RWPE2 (cell line): ENCODE measurements around the gene NEURL3.

Experiments used
- ATAC-seq: fragments of 200-7000 bp; cut with Tn5 transposase; 3 replicates; pipeline ENCODE4 v1.9.1; 2021; ENCODE audit warnings: low read depth
- DNase-seq: peaks from one replicate; pipeline ENCODE4 v3.0.0-alpha.2; 2020; ENCODE audit warnings: low spot score
- H3K27ac ChIP-seq: fragments of 450-650 bp; 2 replicates; pipeline ENCODE4 v1.5.1; 2017; ENCODE audit warnings: mild to moderate bottlenecking; ENCODE audit not compliant: poor library complexity, severe bottlenecking
- H3K27me3 ChIP-seq: fragments of 250-450 bp; sonication (Bioruptor Pico); 2 replicates; pipeline ENCODE4 v1.5.1; 2021; ENCODE audit warnings: mild to moderate bottlenecking, moderate library complexity; ENCODE audit not compliant: insufficient read depth, poor library complexity, severe bottlenecking
- H3K36me3 ChIP-seq: fragments of 250-450 bp; sonication (Bioruptor Pico); 2 replicates; pipeline ENCODE4 v1.5.1; 2020; ENCODE audit warnings: low read depth, mild to moderate bottlenecking, moderate library complexity
- H3K4me1 ChIP-seq: fragments of 250-450 bp; sonication (Bioruptor Pico); 2 replicates; pipeline ENCODE4 v1.5.1; 2021; ENCODE audit warnings: mild to moderate bottlenecking, moderate library complexity; ENCODE audit not compliant: insufficient read depth, poor library complexity, severe bottlenecking
- H3K4me3 ChIP-seq: fragments of 250-450 bp; sonication (Bioruptor Pico); 2 replicates; pipeline ENCODE4 v1.5.1; 2021; ENCODE audit warnings: mild to moderate bottlenecking, moderate library complexity; ENCODE audit not compliant: severe bottlenecking
- H3K9me3 ChIP-seq: fragments of 250-450 bp; sonication (Bioruptor Pico); 2 replicates; pipeline ENCODE4 v1.5.1; 2021; ENCODE audit warnings: mild to moderate bottlenecking, moderate library complexity; ENCODE audit not compliant: severe bottlenecking
- CTCF ChIP-seq: fragments of 450-650 bp; IDR thresholded peaks from one replicate; pipeline ENCODE4 v1.5.1; 2017; ENCODE audit warnings: mild to moderate bottlenecking, moderate library complexity; ENCODE audit not compliant: poor library complexity, severe bottlenecking

NEURL3 gene

GRCh38 chr2:96511851-96512250 lies 6.7 kb upstream of the NEURL3 start:
- Histone ChIP-seq H3K9me3 (no peaks in the 10 kb centered on the region), H3K27ac (no peak overlapping the region), H3K27me3 (no peaks in the 10 kb centered on the region), H3K4me1 (no peaks in the 10 kb centered on the region), H3K4me3 (no peak overlapping the region), H3K36me3 (no peaks in the 10 kb centered on the region)
- no peak for ATAC-seq
- TF ChIP-seq CTCF: no peak
- no peak for DNase-seq

- Histone ChIP-seq H3K27me3 (no peaks in the 10 kb centered on the region), H3K36me3 (no peaks in the 10 kb centered on the region), H3K4me1 (no peaks in the 10 kb centered on the region), H3K27ac (no peak overlapping the region), H3K4me3 (no peak overlapping the region), H3K9me3 (no peaks in the 10 kb centered on the region)
- ATAC-seq (no peak), DNase-seq (no peak)
- TF ChIP-seq CTCF: no peak
Measured at GRCh38 chr2:96510931-96511595, 5.9 kb upstream of the NEURL3 start.

- Histone ChIP-seq H3K36me3 (no peaks in the 10 kb centered on the region), H3K27ac (no peak overlapping the region), H3K4me3 (no peak overlapping the region), H3K9me3 (no peaks in the 10 kb centered on the region), H3K4me1 (peaks cover 8% of the 10 kb centered on the region), H3K27me3 (no peaks in the 10 kb centered on the region)
- DNase-seq (no peak), ATAC-seq (no peak)
- no peak for TF ChIP-seq CTCF
Measured at GRCh38 chr2:96509847-96510230, 4.7 kb upstream of the NEURL3 start.

- H3K4me3 ChIP-seq: no peak overlapping the region
- no peak overlapping the region for H3K27ac ChIP-seq
Measured at GRCh38 chr2:96509114-96509846, 4.1 kb upstream of the NEURL3 start.

More at GRCh38 chr2:96509114-96509846, 4.1 kb upstream of the NEURL3 start:
- Histone ChIP-seq H3K9me3 (no peaks in the 10 kb centered on the region), H3K27me3 (no peaks in the 10 kb centered on the region), H3K36me3 (no peaks in the 10 kb centered on the region), H3K4me1 (peaks cover 8% of the 10 kb centered on the region)
- TF ChIP-seq CTCF: peak; percentile 94
- ATAC-seq: peak; percentile 78
- peak; percentile 85 for DNase-seq
